Astrocyte of the cerebellum (primary cell): ENCODE results near the gene ALG5.

ENCODE experiments used
- DNase-seq: peaks from one replicate; pipeline ENCODE4 v3.0.0-alpha.2; 2011; ENCODE audit warnings: low read depth
- H3K4me3 ChIP-seq: 2 replicates; pipeline ENCODE4 v1.5.1; 2011; ENCODE audit warnings: mild to moderate bottlenecking, low read depth, low read length, moderate library complexity
- in situ Hi-C: cut with HindIII; loops from 2 replicates; pipeline ENCODE4 v1.10.0; 2017; ENCODE audit warnings: low sequenced_read_pairs
- TF ChIP-seq, protein P1 (sequence below): IDR thresholded peaks from 2 replicates; pipeline ENCODE4 v1.5.1; 2012; ENCODE audit warnings: low read length, low read depth, moderate library complexity, mild to moderate bottlenecking; ENCODE audit errors: missing control alignments

The ALG5 gene

DNA sequence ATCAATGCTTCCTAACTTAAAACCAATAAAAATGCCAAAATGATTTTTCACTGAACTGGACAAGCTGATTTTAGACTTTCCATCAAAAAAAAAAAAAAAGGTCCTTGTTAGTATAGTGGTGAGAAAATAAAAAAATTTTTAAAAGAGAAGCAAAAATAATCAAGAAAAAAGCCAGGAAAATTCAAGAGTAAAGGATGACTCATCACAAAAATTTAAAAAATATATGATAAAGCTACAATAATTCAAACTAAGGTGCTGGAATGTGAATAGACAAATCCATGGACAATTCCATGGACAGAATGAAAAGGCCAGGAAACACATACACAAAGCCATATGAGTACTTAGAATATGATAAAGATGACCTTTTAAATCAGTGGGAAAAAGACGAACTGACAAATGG, 26.1 kb downstream of the ALG5 start:
- in situ Hi-C loops = no loop called here
- H3K4me3 ChIP-seq = no peak overlapping the region
- TF ChIP-seq, protein P1, sequence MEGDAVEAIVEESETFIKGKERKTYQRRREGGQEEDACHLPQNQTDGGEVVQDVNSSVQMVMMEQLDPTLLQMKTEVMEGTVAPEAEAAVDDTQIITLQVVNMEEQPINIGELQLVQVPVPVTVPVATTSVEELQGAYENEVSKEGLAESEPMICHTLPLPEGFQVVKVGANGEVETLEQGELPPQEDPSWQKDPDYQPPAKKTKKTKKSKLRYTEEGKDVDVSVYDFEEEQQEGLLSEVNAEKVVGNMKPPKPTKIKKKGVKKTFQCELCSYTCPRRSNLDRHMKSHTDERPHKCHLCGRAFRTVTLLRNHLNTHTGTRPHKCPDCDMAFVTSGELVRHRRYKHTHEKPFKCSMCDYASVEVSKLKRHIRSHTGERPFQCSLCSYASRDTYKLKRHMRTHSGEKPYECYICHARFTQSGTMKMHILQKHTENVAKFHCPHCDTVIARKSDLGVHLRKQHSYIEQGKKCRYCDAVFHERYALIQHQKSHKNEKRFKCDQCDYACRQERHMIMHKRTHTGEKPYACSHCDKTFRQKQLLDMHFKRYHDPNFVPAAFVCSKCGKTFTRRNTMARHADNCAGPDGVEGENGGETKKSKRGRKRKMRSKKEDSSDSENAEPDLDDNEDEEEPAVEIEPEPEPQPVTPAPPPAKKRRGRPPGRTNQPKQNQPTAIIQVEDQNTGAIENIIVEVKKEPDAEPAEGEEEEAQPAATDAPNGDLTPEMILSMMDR = no peak
- no peak for DNase-seq

DNA sequence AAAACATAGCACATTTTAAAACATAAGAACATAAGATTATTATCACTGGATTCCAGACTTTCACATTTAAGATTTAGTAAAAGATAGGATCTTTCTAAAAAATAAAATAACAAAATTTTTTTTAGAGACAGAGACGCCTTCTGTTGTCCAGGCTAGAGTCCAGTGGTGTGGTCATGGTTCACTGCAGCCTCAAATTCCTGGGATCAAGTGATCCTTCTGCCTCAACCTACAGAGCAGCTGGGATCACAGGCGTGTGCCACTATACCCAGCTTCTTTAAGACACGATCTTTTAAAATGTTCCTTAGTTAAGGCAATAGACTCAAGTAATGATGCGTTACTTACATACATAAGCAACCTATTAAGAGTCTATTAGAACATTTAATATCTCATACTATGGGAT, 32.7 kb downstream of the ALG5 start:
- H3K4me3 ChIP-seq = no peak overlapping the region
- TF ChIP-seq, protein P1 = no peak
- in situ Hi-C loops = loop anchor here (5.0 kb wide), 1 partner anchor 76 kb away; no protein-coding TSS in a partner anchor
- DNase-seq = no peak

DNA sequence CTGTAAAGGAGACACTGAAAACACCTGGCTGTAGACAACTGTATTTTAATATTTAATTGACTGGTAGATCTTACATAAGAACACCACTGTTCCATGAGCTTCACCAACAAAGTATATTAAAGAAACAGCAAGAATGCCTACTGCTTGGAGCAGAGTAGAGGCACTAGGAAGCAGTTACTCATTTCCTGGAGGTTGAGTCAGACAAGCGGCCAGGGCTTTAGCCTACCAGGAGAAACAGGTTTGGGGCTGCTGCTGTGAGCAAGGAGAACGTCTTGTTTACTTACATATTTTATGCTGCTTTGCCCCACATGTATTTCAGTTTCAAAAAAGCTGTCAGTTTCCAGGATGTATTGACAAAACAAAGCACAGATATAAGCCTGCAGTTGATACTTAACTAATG, 33.4 kb downstream of the ALG5 start:
- H3K4me3 ChIP-seq = no peak overlapping the region
- TF ChIP-seq, protein P1 = no peak
- in situ Hi-C loops = loop anchor here (5.0 kb wide), 1 partner anchor 77 kb away; no protein-coding TSS in a partner anchor
- peak; percentile 16 for DNase-seq

GRCh38 chr13:36959456-36960116, 39.6 kb downstream of the ALG5 start:
- DNase-seq = no peak
- in situ Hi-C loops = no loop called here
- H3K4me3 ChIP-seq = no peak overlapping the region
- TF ChIP-seq, protein P1 = no peak

GRCh38 chr13:36954542-36954941, 44.6 kb downstream of the ALG5 start:
- TF ChIP-seq, protein P1 = no peak
- in situ Hi-C loops = no loop called here
- no peak overlapping the region for H3K4me3 ChIP-seq

GRCh38 chr13:36950920-36951319, 48.2 kb downstream of the ALG5 start:
- TF ChIP-seq, protein P1 = no peak
- H3K4me3 ChIP-seq = no peak overlapping the region
- DNase-seq = no peak
- in situ Hi-C loops = no loop called here

More at GRCh38 chr13:36954542-36954941, 44.6 kb downstream of the ALG5 start:
- no peak for DNase-seq

DNA sequence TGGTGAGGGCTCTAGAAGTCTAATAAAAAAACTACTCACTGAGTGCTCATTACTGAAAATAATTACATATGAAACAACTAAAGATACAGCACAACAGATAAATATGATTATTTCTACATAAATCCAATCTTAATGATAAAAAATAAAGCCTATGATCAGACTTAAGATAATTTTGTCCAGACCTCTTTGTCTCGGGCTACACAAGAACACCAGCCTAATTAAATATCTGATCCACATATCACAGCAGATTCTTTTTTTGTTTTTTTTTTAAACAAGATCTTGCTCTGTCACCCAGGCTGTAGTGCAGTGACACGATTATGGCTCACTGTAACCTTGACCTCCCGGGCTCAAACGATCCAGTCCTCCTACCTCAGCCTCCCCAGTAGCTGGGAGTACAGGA, 48.8 kb downstream of the ALG5 start:
- H3K4me3 ChIP-seq = no peak overlapping the region
- TF ChIP-seq, protein P1 = no peak
- no peak for DNase-seq
- in situ Hi-C loops = no loop called here
